ENCODE results near the gene RIMBP2.

RIMBP2 gene

GRCh38 chr12:130579231-130579630 lies 136.9 kb downstream of the RIMBP2 start:
- no peak for TF ChIP-seq EZH2 (IDR thresholded peaks at IDR 0.05; ENCODE audit: borderline replicate concordance, low read length)
- TF ChIP-seq CTCF (IDR thresholded peaks at IDR 0.05; ENCODE audit: low read length): no peak
- Histone ChIP-seq H3F3A (ENCODE audit: insufficient read depth, low read length) (no peaks in the 10 kb centered on the region), H3K9me2 (ENCODE audit: low read depth, low read length) (no peaks in the 10 kb centered on the region), H3K4me3 (ENCODE audit: low read depth, low read length, poor library complexity, severe bottlenecking) (no peak overlapping the region), H3K79me2 (ENCODE audit: insufficient read depth, low read length) (no peaks in the 10 kb centered on the region), H3K36me3 (ENCODE audit: insufficient read depth, low read length) (no peaks in the 10 kb centered on the region), H3K27ac (ENCODE audit: low read depth, low read length, poor library complexity, severe bottlenecking) (no peak overlapping the region), H3K4me2 (ENCODE audit: low read length) (no peak overlapping the region), H3K9ac (ENCODE audit: low read length) (no peak overlapping the region), H2AFZ (ENCODE audit: low read length) (no peak overlapping the region), H3K9me3 (ENCODE audit: low read length) (no peaks in the 10 kb centered on the region), H4K20me1 (ENCODE audit: insufficient read depth, low read length) (no peaks in the 10 kb centered on the region), H3K27me3 (ENCODE audit: insufficient read depth, low read length) (no peaks in the 10 kb centered on the region), H3K4me1 (ENCODE audit: insufficient read depth, low read length, severe bottlenecking) (no peaks in the 10 kb centered on the region)

GRCh38 chr12:130577351-130577750 lies 138.7 kb downstream of the RIMBP2 start:
- Histone ChIP-seq H3F3A (ENCODE audit: insufficient read depth, low read length) (no peaks in the 10 kb centered on the region), H3K27ac (ENCODE audit: low read depth, low read length, poor library complexity, severe bottlenecking) (no peak overlapping the region), H3K4me3 (ENCODE audit: low read depth, low read length, poor library complexity, severe bottlenecking) (no peak overlapping the region), H2AFZ (ENCODE audit: low read length) (no peak overlapping the region), H3K36me3 (ENCODE audit: insufficient read depth, low read length) (no peaks in the 10 kb centered on the region), H3K9ac (ENCODE audit: low read length) (no peak overlapping the region), H3K79me2 (ENCODE audit: insufficient read depth, low read length) (no peaks in the 10 kb centered on the region), H3K9me3 (ENCODE audit: low read length) (no peaks in the 10 kb centered on the region), H3K4me1 (ENCODE audit: insufficient read depth, low read length, severe bottlenecking) (no peaks in the 10 kb centered on the region), H3K4me2 (ENCODE audit: low read length) (no peak overlapping the region), H3K9me2 (ENCODE audit: low read depth, low read length) (no peaks in the 10 kb centered on the region), H4K20me1 (ENCODE audit: insufficient read depth, low read length) (no peaks in the 10 kb centered on the region), H3K27me3 (ENCODE audit: insufficient read depth, low read length) (no peaks in the 10 kb centered on the region)
- TF ChIP-seq CTCF (IDR thresholded peaks at IDR 0.05; ENCODE audit: low read length): no peak
- TF ChIP-seq EZH2 (IDR thresholded peaks at IDR 0.05; ENCODE audit: borderline replicate concordance, low read length): no peak

- H3K4me1 ChIP-seq (ENCODE audit: insufficient read depth, low read length, severe bottlenecking): no peaks in the 10 kb centered on the region
- H4K20me1 ChIP-seq (ENCODE audit: insufficient read depth, low read length): no peaks in the 10 kb centered on the region
- H3K36me3 ChIP-seq (ENCODE audit: insufficient read depth, low read length): no peaks in the 10 kb centered on the region
- H3K9me3 ChIP-seq (ENCODE audit: low read length): no peaks in the 10 kb centered on the region
- no peaks in the 10 kb centered on the region for H3K27me3 ChIP-seq (ENCODE audit: insufficient read depth, low read length)
- H3K9ac ChIP-seq (ENCODE audit: low read length): no peak overlapping the region
- no peak for TF ChIP-seq CTCF (IDR thresholded peaks at IDR 0.05; ENCODE audit: low read length)
- TF ChIP-seq EZH2 (IDR thresholded peaks at IDR 0.05; ENCODE audit: borderline replicate concordance, low read length): no peak
- H3K27ac ChIP-seq (ENCODE audit: low read depth, low read length, poor library complexity, severe bottlenecking): no peak overlapping the region
- no peak overlapping the region for H3K4me3 ChIP-seq (ENCODE audit: low read depth, low read length, poor library complexity, severe bottlenecking)
- H3K4me2 ChIP-seq (ENCODE audit: low read length): no peak overlapping the region
- H3K9me2 ChIP-seq (ENCODE audit: low read depth, low read length): no peaks in the 10 kb centered on the region
- no peak overlapping the region for H2AFZ ChIP-seq (ENCODE audit: low read length)
- H3F3A ChIP-seq (ENCODE audit: insufficient read depth, low read length): no peaks in the 10 kb centered on the region
- no peaks in the 10 kb centered on the region for H3K79me2 ChIP-seq (ENCODE audit: insufficient read depth, low read length)
Observed at GRCh38 chr12:130576371-130576816, 139.7 kb downstream of the RIMBP2 start.
